ENCODE measurements around the gene PRPSAP1.

PRPSAP1 gene

GRCh38 chr17:76263896-76264295 lies 89.8 kb downstream of the PRPSAP1 start:
- no peak for FAIRE-seq

GRCh38 chr17:76262732-76263344 lies 90.9 kb downstream of the PRPSAP1 start:
- FAIRE-seq = no peak

GRCh38 chr17:76261421-76262215 lies 92.1 kb downstream of the PRPSAP1 start:
- FAIRE-seq = no peak

- no peak for FAIRE-seq
Measured at GRCh38 chr17:76260669-76261068, 93.0 kb downstream of the PRPSAP1 start.

- FAIRE-seq = no peak
Measured at GRCh38 chr17:76260220-76260619, 93.5 kb downstream of the PRPSAP1 start.

Measured in G401.6 (cell line).